RPMI8226 (cell line): Measurements from ENCODE around the gene VWA8.
"Not testable (repeated sequence)": the region's sequence is repeated elsewhere in the genome, so short reads cannot be mapped to it uniquely, and the experiment has no call there.

Experiments
- DNase-seq: peaks from one replicate; pipeline ENCODE4 v3.0.0-alpha.2; 2015

Gene VWA8

DNA sequence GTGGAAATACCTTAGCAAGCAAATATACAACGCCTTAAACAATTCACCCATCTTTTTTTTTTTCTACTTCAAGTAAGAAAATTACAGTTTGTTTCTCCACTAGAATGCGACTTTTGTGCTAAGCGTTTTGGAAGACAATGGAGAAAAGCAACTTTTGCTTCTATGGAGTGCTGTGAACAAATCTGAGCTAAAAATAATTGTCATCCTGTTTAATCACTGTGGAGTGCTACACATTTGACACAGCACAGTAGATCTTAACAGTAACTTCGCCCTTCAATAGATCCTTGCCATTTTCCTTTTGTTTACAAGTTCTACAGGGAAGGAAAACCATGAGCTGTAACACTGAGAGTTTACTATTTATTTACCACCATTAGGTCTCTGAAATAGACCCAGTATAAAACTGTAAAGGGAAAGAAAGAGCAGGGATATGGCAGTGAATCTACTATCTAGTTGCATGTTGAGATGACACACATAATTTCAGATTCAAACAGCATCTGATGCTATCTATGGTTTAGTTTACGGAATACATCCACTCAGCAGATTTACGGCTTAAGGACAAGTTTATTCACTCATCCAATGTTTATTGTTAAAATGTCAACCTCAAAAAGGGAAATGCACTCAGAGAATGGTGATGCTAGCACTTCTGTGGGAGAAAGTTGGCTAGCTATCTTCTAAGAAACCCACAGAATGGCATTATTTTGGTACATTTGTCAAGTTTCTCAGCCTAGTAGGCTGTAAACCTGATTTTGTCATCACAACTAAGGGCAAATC lies 175.3 kb downstream of the VWA8 start:
- DNase-seq = peak; percentile 3

DNA sequence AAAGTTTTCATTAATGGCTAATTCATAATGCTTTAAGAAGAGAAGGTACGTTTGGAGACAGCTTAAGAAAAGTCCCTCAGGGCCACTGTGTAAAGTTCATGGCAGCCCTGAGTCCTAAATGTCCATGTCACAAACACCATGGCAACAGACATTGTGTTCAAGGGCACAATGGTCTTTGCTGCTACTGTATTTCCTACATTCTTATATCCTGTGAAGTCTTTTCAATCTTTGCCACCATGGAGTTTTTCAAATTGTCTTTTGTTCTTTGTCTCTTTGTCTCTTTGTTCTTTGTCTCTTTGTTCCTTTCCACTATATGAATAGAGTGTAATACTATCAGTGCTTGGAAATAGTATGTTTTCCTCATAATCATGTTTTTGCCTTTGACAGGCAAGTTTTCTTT lies 178.8 kb downstream of the VWA8 start:
- DNase-seq = no peak

DNA sequence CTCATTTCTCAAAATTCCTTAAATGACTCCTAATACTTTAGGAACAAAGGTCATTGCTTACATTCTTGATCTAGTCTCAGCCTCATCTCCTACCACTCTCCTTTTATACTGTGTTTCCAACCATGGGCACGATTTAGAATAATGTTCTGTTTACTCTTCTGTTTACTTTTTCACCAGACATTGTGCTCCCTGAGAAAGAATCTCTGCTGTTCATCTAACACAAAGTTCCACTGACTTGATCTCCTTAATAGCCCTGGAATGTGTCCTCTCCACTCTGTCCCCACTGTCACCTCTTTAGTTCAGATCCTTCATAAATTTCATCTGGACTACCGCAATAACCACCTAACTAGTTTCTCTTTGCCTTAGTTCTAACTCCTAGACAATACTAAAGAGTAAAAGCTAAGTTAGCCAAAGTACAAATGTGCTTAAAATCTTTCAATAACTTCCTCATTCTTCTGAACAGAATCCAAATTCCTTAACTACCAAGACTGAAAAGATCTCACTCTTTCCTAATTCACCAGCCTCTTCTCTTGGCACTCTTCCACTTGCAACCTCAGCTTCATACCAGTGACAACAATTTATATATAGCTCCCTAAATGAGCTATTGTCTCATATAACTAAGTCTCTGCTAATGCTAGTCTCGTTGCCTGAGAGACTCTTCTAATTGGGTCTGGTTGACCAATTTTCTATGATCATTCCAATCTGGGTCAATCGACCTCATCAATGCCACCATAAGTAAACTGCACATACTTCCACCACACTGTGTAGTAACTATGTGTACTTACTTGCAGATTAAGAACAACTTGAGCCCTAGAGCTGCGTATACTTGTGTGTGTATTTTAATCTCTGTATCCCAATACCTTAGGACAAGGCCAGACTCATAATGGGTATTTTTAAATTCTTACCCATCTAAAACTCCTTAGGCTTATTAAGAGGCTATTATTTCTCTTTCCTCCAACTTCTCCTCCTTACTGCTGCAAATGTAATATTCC lies 179.9 kb downstream of the VWA8 start:
- peak; percentile 37 for DNase-seq

DNA sequence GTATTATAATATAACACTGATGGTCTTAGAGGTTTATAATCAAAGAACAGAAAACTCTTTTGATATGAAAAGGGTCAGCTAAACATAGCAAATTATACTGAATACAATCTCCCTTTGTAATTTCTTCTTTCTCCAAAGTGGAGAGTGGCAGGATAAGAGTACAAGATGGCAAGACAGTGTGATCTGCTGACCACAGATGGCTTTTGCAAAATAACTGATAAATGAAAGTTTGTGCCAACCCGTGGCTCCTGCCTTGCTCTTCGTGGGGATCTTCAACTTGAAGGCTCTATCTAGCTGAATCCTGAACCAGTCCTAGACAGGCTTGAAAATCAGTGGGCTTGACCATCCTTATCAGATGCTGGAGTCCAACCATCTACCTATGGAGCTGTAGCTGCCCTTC lies 185.7 kb downstream of the VWA8 start:
- DNase-seq = no peak

DNA sequence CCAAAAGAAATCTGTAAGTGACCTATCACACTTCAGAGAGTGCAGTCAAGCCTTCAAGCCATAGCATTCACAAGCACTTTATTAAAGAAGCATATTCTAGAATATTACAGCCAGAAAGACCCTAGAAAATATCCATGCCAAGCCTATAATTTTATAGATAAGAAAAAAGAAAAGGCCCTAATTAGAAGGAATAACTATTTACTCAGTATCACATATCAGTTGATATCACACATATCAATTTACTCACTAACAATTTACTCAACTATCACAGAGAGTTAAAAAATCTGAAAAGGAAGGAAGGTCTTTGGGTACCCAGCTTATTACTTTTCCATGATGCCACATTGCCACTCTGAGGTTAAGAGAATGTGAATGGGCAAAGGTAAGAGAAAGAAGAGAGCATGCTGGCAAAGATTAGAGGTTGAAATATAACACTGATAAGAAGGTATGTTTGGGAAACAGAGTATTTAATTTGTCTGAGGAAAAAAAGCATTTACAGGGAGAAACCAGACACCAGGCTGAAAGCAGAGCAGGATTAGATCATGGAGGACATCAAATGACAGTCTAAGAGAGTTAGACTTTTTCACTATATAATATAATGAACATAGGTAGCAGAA lies 186.2 kb downstream of the VWA8 start:
- no peak for DNase-seq

DNA sequence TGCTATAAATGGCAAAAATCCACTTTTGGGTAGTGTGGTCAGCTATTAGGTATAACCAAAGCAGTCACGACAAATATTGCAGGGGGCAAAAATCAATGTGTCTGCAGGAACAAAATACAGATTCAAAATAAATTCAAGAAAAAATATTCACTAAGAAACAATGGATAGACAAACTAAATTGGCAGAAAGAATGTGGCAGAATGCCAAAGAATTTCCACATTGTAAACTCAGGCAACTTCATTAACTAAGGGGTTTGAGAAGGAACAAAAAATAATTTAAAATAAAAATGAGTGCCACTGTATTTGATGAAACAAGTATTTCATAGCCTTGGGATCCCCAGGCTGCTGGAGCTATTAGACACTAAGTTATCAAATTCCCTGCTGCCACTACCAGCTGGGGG lies 193.1 kb downstream of the VWA8 start:
- no peak for DNase-seq

DNA sequence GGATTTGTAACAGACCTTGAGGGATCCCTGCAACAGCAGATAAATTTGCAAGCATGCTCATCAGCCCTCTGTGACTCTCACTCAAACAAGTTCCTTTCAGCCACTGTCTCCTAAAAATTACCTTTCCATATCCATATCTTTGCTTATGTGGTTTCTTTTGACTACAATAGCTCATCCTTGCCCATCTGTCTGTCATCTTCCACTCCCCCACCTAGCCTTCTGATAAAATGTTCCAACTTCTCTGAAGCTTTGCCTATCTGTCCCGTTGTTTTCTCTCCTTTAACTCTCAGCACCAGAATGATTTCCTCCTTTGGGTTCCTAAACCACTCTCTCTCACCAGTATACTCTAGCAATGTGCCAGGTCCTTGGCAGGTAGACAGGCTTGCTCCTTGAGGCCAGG lies 194.5 kb downstream of the VWA8 start:
- DNase-seq = no peak

DNA sequence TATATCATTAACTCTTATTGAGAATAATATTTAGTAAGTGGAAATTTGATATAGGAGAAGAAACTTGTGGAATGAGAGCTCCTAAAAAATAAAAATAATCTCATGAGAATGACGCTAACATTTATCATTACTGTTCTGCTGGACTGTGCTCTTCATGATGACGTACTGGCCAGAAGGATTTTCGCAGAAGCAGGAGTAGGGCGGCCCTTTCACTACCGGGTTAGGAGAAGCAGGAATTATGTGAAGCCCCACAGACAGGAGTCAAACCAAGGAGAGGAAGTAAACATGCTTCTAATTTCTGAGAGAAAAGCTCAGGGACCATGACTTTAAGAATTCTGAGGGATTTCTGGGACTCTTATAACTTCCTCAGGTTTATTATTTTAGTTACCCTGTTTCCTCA lies 195.1 kb downstream of the VWA8 start:
- no peak for DNase-seq

DNA sequence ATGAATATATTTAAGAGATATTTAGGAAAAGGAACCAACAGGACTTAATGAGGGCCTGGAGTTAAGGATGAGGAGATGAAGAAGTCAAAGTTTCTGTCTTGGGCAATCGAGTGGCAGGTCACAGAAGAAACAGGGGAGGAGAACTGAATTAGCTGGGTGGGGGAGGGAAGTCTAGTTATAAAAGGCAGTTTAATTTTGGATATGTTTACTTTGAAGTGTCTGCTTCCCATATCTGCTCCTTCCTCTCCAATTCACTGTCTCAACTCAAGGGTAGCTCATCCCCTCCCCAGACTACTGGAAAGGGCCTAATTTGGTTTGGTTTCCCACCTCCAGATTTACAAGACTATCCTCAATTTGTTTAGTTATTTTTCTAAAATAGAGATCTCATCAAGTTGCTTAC lies 195.9 kb downstream of the VWA8 start:
- DNase-seq = no peak

DNA sequence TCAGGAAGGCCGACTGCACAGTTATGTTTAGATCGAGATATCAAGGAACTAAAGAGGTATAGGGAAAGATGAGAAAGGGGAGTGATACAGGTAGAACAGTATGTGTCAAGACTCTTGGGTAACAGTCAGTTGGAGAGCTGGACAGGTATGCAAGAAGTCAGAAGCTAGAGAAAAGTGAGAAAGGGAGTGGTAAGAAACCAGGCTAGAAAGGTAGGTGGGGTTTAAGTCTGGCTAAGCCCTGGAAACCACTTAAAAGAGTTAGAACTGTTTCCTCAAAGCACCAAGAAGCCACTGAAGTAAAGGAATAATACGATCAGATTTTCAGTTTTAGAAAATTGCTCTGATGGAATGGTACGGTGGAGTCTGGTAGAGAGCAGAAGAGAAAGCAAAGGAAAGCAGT lies 196.4 kb downstream of the VWA8 start:
- no peak for DNase-seq

DNA sequence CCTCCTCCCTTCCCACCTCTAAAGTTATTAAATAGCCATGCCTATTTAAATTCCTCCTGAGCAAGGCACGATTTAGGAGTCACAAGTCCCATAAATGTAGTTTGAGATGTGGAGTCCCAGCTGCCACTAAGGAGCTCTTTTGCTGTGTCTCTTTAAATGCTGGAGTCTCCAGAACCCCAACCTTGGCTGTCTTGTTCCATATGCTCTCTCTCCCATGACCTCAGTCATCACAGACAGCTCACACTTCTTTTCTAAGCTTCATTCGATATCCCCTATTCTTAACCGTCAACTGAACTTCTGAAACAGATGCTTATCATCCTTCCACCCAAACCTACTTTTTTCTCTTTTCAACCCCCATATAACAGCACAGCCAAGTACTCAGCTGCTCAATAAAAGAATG lies 197.1 kb downstream of the VWA8 start:
- no peak for DNase-seq

DNA sequence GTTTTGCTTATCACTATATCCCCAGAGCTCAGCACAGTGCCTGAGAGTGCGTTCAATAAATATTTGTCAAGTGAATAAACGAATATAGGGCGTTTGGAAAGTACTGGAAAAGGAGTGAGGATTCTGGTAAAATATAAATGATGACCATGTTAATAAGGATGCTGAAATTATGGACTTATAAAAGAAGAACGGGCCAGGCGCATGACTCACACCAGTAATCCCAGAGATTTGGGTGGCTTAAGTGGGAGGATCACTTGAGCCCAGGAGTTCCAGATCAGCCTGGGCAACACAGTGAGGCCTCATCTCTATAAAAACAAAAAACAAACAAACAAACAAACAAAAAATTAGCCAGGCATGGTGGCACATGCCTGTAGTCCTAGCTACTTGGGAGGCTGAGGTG lies 198.1 kb downstream of the VWA8 start:
- DNase-seq = no peak

DNA sequence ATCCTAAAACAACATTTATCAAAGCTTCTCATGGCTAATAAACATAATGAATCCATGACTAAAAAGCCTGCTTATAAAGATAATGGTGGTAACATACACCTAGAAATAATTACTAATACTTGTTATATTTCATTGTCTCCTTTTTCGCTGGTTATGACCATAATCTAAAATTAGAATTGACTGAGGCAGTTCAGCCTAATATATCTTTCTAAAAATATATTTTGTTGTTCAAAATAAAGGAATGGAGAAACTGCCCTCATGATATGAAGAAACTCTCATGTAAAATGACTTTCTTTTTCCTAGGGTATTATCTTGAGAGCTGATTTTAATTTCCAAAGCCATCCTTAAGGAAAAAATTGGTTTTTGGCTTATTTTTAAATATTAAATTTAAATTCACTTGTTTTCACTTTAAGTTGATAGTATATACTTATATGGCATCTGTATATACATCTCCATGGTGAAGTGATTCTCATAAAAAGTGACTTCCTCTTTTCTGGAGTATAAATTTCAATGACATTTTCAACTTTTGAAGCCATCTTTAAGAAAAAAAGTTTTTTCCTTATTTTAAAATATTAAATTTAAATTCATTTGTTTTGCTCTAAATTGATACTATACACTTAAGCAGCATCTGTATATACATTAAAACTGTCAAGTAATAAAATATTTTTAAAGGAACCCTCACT lies 204.6 kb downstream of the VWA8 start:
- DNase-seq = no peak

DNA sequence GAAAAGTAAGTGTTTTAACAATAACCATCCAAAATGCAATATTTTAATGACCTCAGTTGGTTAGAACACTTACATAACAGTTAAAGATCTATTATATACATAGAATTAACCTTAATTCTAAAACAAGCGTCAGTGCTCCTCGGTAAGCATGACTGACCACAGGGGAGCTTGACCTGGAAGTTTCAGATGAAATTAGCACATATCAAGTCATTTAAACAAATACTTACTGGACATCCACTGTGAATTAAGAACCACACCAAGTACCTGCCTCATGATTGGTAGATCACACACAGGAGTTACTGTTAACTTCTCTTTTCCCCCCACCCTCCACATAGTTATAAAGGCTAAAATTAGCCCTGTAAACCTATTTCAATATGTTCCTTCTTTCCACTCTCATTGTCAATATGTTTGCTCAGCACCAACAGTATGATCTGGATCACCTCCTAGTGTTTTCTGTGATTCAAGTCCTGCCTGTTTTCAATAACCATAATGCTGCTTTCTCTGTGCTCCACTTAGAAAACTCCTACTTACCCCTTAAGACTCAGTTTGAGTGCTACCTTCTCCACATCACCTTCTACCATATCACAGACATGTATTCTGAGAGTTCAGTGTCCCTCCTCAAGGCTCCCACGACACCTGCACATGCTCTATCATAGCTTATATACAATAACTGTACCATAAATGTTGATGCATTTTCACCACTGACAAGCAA lies 209.0 kb downstream of the VWA8 start:
- no peak for DNase-seq

DNA sequence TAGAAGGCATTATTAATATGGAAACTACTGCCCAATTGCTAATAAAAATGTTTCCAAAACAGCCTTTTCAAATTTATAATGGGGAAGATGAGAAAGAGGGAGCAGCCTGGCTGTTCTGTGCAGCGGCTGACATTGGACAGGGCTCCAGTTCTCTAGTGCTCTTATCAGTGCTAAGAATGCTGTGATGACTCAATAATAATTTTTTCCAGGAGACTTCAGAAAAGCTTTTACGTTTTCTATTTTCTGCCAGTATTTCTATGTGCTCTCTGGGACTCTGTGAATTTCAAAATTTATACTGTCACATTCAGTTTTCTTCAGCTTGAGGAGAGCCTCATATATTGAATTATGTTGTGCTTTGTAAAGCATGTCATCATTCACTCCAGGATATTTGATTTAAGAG lies 209.6 kb downstream of the VWA8 start:
- no peak for DNase-seq

DNA sequence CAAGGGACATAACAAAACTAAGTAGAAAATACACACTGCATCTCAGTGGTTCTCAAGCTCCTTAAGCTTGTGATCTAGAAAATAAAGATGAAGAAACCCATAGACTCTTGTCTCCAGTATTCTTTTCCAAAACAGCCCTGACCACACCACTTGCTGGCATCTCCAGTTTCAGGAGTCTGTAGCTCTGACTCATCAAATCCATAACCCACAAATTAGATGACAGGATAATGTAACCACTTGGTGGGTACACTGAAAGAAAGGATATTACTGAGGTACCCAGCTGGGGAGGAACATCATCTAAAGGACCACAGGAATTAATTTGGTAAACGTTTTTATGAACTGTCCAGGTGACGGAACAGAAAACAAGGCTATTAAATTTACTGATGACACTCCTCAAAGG lies 214.7 kb downstream of the VWA8 start:
- no peak for DNase-seq

DNA sequence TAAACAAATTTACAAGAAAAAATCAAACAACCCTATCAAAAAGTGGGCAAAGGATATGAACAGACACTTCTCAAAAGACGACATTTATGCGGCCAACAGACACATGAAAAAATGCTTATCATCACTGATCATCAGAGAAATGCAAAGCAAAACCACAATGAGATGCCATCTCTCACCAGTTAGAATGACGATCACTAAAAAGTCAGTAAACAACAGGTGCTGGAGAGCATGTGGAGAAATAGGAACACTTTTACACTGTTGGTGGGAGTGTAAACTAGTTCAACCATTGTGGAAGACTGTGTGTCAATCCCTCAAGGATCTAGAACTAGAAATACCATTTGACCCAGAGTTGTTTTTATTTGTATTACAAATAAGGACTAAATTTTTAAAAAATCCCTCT lies 215.4 kb downstream of the VWA8 start:
- not testable (repeated sequence) for DNase-seq

DNA sequence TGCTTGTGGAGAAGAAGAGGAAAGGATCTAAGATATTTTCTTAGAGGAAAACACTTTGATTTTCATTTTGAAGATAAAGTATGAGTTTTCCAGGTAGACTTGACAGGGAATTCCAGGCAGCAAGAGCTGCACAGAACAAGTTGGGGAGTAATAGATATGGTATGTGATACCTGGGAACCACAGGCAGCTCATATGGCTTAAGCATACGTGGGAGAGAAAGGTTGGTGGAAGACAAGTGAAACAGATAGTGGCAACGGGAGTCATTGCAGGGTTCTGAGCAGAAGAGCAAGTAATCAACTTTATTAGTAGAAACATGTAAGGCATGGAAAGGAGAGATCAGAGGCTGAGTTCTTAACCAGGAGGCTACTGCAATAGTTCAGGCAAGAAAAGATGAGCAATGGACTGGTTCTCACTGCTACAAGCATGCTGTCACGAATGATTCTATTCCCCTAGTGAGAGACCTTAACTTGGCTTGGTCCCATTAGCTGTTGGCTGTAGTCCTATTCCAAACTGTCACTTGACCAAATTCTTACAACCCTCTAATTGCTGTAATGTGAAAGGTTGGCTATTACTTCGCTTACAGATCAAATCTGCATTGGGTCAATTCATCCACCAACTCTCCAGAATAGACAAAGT lies 217.9 kb downstream of the VWA8 start:
- DNase-seq = no peak

DNA sequence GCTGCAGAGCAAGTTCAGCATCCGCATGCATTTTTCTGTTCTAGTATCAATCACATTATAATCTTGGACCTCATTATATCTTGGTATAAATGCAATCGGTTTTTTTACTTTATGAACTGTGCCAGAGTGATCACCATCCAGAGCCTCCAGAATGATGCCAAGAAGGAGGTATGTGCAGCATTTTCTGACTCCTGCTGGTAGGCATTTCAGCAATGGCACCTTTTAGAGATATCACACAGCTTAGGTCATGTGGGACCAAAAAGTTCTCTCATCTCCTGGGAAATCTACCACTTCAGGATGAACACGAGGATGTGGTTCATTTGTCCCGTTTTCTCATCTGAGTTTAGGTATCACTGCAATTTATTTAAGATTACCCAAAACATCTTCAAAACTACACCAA lies 220.4 kb downstream of the VWA8 start:
- no peak for DNase-seq

DNA sequence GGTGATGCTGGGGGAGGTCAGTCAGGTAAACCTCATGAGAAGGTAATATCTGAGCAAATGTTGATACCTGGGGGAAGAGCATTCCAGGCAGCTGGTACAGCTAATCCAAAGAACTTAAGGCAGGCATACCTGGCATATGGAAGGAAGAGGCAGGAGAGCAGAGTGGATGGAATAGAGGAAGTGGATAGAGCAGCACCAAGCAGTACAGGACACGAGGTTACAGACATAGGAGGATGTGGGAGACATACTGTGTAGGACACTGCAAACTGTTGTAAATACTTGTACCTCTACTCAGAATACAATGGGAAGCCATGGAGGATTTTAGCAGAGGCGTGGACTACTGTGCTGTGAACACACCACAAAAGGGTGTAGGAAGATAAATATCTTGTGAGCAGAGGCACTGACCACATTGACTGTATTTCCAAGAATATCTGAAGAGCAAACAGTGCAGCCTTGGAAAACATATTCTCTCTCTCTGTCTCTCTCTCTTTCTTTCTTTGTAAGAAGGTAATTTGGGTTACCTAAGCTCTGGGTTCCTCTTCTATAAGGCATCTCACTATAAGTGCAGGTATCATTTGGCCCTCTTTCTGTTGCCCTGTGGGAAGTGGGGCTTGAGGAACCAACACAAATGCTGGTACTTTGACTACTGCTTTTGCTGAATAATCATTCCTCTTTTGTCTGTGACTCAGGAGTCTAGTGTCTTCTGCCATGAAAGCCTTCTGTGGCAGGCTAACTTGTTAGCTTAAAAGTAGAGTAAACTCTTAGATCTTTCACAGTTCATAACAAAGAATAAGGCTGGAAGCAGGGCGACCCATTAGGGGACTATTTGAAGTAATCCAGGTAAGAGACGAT lies 238.0 kb downstream of the VWA8 start:
- DNase-seq = no peak
